HK-2 (cell line): ENCODE results near the gene PHF10.
"Not testable (repeated sequence)": the region's sequence is repeated elsewhere in the genome, so short reads cannot be mapped to it uniquely, and the experiment has no call there.

ENCODE experiments used
- DNase-seq: peaks from one replicate; pipeline ENCODE4 v3.0.0-alpha.2; 2018; ENCODE audit not compliant: unreplicated experiment

The PHF10 gene

GRCh38 chr6:169723200-169723909, 945 bp downstream of the PHF10 start:
- peak; percentile 55 for DNase-seq

DNA sequence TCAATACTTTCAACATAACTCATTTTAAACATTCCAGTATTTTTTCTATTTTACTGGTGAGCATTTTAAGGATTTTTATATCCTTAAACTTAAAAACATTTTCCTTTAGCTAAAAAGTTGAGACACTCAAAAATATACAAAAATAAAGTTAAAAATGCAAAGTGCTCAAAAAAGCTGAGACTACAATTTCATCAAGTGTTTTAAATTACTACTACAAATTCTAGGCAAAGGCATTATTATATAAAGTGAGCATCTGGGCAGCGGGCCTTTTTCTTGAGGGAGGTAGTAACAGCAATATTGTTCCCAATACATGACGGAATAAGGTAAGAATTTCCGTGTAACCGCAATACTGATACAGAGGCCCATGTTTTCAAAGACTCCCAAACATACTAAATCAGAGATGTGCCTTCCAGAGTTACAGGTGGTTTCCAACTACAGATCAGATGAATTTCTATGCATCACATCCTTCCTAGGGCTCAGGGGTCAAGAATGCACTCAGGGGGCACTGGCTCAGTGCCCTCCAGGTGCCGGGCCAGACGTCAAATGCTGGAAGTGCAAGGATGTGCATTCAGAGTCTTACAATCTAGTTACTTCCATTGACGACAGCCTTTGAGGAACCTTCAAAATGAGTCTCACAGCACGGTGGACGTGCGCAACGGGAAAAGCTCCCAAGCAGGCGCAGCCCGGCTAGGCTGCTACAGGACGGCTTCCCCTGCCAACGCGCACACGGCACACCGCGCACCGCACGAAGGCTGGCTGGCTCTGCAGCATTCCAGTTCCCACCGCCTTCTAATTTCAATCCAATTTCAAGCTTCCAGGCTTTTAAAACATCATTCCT, 1.7 kb downstream of the PHF10 start:
- peak; percentile 49 for DNase-seq

DNA sequence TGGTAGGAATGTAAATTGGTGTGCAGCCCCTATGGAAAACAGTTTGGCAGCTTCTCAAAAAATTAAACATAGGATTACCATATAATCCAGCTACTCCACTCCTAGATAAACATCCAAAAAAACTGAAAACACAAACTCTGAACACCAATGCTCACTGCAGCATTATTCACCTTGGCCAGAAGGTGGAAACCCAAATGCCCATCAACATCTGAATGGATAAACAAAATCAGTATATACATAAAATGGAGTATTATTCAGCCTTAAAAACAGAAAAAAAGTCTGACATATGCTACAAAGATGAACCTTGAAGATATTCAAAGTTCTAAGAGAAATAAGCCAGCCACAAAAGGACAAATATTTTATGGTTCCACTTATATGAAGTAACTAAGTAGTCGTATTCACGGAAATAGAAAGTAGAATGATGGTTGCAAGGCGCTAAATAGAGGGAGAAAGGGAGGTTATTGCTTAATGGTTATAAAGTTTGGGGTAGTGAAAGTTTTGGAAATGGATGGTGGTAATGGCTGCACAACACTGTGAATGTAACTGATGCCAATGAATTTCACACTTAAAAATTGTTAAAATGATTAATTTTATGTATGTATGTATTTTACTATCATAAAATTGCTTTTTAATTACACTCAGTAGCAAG, 4.0 kb downstream of the PHF10 start:
- no peak for DNase-seq

DNA sequence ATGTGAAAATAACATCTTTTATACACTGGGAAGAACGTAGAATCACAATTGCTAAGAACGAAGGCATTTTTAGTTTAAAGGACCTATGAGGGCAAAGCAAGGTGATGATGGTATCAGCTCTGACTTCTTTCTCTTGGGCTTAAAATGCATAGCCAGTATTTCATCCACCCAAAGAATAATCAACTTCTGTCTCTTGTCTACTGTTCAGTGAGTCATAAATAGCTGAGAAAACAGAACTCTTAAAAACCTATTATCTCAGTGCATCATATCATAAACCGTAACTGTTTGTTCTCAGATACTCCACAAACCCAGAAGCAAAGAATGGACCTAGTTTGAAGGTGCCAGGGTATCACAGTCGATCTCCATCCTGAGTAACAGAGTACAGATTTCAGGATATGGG, 5.2 kb downstream of the PHF10 start:
- DNase-seq, result no peak

DNA sequence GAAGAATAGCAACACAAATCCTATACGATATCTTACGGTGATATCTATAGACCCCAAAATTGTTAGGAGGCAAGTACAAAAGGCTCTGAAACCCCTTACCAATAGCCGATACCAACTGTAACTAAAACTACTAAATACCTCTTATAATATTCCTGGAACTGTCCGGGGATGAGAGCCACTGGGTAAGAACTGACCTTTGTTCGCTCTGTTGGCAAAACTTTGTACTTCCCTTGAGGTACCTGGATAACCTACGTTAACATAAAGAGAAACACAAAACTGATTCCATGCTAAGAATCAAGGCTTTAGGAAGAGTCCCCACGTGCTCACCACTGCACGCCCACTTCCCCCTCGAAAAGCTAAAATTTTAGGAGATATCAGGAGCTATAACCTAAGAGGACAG, 9.7 kb downstream of the PHF10 start:
- no peak for DNase-seq

GRCh38 chr6:169714178-169714577, 10.1 kb downstream of the PHF10 start:
- no peak for DNase-seq

GRCh38 chr6:169710009-169710408, 14.3 kb downstream of the PHF10 start:
- no peak for DNase-seq

DNA sequence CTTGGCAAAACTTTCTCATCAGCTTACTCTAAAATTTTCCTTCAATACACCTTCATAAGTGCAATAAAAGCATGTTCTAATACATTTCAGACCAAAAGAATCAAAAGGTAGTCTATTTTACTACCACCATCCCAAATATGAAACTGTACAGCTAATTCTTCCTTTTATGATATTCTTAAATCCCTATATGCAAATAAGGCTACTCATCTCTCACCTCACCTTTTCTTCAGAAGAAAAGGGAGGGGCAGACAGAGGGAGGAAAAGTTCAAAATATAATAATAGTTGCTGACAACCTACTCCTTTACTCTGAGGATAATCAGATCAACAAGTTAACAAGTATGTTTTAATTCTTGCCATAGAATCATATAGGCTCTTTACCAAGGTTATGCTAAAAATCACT, 15.0 kb downstream of the PHF10 start:
- DNase-seq, result no peak

GRCh38 chr6:169707772-169708171, 16.5 kb downstream of the PHF10 start:
- no peak for DNase-seq

GRCh38 chr6:169702840-169703246, 21.5 kb downstream of the PHF10 start:
- DNase-seq, result peak; percentile 67

DNA sequence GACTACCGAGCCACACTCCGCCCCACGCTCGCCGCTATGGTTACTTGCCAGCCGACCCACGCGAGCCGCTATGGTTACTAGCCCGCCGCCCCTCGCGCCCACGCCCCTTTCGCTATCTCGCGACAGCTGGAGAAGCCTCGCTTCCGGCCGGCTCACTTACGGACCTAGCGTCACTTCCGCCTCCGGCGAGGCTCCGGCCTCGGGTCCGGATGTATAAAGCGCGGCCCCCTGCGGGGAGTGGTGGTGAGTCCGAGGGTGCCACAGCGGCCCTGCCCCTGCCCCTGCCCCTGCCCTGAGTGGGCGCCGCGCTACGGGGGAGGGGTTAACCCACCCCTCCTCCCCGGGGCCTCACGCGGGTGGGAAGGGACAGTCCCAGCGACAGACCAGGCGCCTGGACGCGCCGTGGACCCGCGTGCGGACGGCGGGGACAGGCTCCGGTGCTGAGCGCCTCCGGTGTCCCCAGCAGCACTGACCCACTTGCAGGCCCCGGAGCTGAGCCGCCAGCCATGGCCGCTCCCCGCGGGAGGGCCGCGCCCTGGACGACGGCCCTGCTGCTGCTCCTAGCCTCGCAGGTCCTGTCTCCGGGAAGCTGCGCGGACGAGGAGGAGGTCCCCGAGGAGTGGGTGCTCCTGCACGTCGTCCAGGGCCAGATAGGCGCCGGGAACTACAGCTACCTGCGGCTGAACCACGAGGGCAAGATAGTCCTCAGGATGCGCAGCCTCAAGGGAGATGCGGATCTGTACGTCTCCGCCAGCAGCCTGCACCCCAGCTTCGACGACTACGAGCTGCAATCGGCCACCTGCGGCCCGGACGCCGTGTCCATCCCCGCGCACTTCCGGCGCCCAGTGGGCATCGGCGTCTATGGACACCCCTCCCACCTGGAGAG, 22.1 kb downstream of the PHF10 start, which contains the start of the genes C6orf120 and WDR27:
Gene C6orf120, plus strand, starts transcription at position 173 of the 886 bp plus-strand sequence. Its CDS starts 334 bp downstream, at position 507.
Gene WDR27, minus strand, starts transcription at position 76 of the 886 bp plus-strand sequence. CDS start 13,024 bp downstream, outside the sequence.
- peak; percentile 98 for DNase-seq

DNA sequence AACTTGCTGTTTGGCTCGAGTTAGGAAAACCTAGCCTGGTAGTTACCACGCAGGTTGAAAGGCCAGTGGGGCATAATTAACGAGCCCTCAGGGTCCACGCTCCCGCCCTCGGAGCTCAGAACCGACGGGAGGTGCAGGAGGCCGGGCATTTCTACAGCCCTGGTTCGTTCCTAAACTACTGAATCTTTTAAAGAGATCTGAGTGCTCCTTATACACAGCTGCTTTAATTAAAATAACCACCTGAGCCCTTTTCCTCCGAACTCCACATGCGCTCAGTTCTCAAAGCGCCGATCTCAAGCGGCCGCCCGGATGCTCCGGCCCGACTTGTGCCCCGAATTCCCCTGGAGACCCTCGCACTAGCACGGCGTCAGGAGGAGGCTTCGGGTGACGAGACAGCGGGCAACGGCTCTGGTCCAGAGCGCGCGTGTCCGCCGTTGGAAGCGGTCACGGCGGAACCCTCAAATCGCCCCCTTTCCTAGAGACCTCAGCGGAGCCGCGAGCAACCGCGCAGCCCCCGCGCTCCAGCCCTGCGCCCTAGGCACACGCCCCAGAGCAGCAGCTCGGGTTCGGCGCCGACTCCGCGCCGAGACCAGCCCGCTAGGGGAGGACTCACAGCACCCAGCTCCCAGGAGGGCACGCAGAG, 22.9 kb downstream of the PHF10 start:
- DNase-seq, result no peak

DNA sequence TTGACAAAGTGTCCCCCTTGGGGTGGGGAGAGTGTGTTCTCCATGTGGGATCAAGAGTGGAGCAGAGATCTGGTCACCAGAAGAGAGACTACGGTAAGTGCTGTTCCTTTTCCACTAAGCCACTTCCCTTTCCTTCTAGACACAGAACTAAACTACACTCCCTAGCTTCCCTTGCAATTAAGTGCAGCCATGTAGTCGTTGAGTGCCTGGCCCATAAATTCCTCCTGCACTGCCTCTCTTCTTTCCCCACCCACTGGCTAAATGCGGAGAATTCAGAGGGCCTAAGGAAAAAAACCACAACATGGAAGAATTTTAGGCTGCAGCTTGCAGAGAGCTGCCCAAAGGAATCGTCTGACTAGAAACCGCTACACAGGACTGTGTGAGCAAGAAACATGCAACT, 24.0 kb downstream of the PHF10 start:
- DNase-seq, result no peak

- not testable (repeated sequence) for DNase-seq
These were observed 27.2 kb downstream of the PHF10 start for GRCh38 chr6:169697115-169697514.

DNA sequence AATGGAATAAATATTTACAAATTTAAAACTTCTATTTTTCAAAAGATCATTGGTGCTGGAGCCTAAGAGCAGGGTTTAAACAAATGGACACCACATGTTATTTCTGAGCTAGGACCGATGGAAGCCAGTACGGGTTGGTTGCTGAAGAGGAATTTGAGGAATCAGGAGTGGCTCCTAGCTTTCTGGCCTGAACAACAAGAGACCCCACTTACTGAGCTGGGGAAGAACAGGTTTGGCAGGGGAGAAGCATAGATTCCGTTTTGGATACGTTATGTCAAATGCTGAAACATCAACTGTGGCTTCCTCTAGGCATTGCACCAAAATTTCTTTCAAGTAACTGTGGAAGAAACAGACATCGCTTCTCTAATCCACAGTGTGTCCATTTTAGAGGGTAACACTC, 29.2 kb downstream of the PHF10 start:
- no peak for DNase-seq

GRCh38 chr6:169692516-169692915, 31.8 kb downstream of the PHF10 start:
- DNase-seq, result no peak

GRCh38 chr6:169691260-169691659, 33.0 kb downstream of the PHF10 start:
- no peak for DNase-seq

DNA sequence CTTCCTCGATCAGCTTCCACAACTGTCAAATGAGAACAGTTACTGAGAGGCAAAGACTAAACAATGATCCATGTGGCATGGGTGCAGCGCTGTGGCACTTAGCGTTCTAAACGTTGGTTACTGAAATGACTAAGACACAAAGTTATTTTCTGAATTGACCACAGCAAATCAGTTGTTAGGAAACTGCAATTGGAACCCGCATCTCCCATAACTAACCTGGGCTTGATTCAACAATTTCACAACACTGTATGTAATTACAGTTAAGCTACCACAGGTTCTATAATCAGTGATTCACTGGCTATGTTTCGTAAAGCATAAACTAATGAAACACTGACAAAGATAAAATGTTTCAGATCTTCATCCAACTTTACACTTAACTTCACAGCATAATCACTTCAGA, 35.0 kb downstream of the PHF10 start:
- DNase-seq, result peak; percentile 45

DNA sequence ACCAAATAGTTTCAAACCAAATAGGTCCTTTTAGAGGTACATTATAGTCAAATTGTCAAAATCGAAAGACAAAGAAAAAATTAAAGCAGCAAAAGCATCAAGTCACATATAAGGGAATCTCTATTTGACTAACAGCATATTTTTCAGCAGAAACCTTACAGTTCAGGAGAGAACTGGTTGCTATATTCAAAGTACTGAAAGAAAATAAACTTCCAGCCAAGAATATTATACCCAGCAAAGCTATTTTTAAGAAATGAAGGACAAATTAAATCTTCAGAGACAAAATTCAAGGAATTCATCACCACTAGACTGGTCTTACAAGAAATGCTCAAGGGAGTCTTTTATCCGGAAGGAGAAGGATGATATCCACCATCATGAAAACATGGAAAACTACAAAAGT, 38.4 kb downstream of the PHF10 start:
- no peak for DNase-seq

DNA sequence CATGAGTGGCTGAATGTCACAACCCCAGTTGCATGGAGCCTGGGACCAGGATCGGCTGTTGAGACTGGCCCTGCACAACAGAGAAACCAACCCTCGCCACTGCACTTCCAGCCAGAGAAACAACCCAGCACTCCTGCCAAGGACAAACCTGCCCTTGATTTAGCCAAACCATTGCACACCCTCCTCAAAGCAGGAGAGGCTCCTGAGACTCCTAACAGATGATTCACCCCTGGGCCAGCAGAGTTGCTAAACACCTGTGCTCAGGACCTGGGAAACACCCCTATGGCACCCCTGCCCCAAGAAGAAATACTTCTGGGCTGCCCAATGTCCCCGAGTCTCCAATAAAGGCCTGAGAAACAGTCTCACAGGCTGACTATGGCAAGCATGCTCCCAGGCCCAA, 40.2 kb downstream of the PHF10 start:
- no peak for DNase-seq

- DNase-seq, result no peak
These were observed 46.0 kb downstream of the PHF10 start for GRCh38 chr6:169678342-169678741.
